Renal cortical epithelial cell (primary cell): Measurements from ENCODE around the gene SGCA. TPM values are rescaled to one million over a fixed set of nuclear protein-coding genes. Genes with fewer than 3 reads are reported as not detected.

Experiments used
- DNase-seq: peaks from one replicate; pipeline ENCODE4 v3.0.0-alpha.2; 2011; ENCODE audit warnings: low read depth
- total RNA-seq: library from RNA; depleted of rRNA; stranded (reverse); fragments of >200 nt; gene quantifications from 2 replicates; pipeline ENCODE4 v1.2.3, GENCODE V29; 2014

Gene SGCA
- total RNA-seq, 1 donor from 2014 or later: not detected

DNA sequence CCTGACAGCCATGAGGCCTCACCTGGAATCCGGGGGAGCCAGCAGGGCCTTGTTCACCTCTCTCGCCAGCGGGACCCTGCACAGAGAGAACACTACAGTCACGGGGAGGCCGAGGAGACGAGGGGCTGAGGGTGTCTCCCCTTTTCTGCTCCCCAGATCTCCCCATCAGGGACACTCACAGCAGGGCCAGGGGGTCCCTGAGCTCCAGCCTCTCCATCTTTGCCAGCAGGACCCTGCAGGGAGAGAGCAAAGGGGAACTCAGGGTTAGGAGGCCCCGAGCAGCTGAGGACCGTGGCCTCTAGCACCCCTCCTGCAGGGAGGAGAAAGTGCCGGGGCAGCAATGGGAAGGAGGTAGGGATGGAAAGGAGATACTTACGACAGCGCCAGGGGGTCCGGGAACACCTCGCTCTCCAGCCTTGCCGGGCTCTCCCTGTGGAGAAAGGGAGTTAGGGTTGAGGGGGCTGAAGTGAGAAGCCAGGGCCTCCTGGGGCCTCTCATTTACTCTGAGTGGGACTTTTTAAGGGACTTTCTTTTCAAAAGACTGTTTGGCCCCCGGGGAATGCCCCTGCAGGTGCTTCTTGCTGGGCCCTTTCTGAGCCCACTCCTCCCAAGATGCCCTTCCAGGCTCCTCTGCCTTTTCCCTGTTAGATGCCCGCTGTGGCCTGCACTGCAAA is 26.9 kb downstream of the SGCA start:
- DNase-seq: no peak

DNA sequence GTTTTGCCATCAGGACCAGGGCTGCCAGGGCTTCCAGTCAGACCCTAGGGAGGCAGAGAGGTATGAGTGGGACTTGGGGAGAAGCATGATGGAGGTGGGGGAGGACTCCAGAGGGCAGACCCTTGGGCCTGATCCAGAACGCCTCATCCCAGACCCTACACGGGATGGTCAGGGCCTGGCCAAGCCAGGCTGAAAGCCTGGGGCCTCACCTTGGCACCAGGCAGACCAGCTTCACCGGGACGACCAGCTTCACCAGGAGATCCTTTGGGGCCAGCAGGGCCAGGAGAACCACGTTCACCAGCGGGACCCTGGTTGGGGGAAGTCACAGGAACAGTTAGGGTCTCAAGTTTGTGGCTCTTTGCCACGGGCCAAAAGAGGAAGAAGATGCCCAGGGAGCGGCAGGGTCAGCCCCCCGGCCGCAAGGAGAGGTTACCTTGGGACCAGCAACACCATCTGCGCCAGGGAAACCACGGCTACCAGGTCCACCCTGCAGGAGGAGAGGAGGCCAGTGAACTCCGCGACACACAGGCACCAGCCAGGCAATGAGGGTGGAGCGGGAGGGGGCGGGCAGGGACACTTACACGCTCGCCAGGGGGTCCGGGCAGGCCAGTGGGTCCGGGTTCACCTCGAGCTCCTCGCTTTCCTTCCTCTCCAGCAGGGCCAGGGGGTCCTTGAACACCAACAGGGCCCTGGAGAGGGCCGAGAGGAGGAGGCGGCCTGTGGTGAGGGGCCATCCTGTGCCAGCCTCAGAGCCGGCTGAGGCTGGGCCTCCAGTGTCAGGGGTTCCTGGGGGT is 28.5 kb downstream of the SGCA start:
- DNase-seq: no peak

DNA sequence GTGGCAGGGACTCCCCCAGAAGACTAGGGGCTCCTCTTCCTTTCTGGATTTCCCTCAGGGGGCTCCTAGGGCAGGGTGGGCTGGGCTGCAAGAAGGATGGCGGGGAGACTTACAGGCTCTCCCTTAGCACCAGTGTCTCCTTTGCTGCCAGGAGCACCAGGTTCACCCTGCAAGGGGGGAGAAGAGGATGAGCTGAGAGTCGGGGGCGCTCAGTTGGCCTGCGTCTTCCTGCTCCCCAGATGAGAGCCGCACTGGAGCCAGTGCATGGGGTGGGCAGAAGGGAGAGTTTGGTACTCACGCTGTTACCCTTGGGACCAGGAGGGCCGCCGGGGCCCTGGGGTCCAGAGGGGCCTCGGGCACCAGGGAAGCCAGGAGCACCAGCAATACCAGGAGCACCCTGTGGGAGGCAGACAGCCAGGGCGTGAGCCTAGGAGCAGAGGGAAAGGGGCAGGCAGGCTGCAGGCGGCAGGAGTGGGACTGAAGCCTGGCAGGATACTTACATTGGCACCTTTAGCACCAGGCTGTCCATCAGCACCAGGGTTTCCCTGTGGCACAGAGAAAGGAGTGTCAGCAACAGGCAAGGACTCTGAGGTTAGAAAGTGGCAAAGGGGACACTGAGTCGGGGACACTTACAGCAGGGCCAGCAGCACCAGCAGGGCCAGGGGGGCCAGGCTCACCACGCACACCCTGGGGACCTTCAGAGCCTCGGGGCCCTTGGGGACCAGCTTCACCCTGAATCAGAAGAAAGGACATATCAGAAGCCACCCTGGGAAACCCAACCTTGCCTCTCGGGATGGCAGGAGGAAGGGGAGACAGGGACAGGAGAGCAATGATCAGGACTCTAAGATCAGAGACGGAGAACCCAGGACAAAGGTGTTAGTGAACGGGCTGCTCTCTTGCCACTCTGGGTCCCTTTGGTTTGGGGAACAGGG is 29.4 kb downstream of the SGCA start:
- DNase-seq: no peak

DNA sequence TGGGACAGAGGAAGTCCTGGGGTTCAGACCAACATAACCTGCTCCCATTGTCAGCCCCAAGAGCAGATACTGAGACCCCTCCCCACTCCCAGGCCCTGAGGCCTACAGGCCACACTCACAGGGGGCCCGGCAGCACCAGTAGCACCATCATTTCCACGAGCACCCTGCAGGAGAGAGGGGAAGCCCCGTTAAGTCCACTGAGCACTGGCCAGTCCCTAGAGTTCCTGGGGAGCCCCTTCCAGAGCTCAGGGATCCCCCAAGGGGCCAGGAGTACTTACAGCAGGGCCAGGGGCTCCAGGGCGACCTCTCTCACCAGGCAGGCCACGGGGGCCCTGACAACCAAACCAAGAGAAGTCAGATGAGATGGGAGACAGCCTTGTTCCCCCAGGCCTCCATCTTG is 30.2 kb downstream of the SGCA start:
- DNase-seq: no peak

DNA sequence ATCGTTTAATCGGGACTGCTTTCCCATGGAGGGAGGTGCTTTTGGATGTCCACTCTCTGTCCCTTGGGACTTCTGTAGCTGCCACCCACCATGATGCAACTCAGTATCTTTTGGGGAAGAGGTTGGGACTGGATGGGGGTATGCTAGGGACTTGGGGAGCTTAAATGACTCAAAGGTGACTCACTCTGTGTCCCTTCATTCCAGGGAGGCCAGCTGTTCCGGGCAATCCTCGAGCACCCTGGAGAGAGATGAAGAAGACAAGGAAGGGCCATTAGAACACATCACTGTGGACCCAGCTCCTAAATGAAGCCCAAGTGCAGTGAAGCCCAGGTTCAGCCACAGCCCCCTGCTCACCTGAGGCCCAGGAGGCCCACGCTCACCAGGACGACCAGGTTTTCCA is 31.0 kb downstream of the SGCA start:
- DNase-seq: no peak

DNA sequence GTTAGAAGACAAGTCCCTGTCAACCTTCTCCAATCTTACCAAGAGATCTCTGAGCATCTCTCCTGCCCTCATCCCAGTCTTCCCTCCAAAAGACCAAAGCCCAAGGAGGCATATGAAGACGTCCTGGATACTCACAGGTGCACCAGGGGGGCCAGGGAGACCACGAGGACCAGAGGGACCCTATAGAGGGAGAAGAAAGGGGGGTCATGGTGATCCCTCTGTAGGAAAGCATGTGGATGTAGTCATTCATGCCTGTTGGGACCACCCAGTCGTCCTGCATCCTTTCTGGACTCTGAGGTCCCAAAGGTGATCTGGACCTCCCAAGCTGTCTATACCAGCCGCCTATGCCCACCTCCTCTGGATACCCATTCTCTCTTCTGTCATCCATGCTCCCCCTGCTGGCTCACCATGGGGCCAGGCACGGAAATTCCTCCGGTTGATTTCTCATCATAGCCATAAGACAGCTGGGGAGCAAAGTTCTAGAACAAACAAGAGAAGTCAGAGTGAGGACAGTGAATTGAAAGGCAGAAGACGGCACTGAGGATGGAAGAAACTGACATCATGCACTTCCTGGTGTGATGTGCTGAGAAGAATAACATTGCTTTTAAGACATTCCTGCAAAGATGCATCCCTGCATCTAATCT is 32.3 kb downstream of the SGCA start:
- peak; percentile 56 for DNase-seq

DNA sequence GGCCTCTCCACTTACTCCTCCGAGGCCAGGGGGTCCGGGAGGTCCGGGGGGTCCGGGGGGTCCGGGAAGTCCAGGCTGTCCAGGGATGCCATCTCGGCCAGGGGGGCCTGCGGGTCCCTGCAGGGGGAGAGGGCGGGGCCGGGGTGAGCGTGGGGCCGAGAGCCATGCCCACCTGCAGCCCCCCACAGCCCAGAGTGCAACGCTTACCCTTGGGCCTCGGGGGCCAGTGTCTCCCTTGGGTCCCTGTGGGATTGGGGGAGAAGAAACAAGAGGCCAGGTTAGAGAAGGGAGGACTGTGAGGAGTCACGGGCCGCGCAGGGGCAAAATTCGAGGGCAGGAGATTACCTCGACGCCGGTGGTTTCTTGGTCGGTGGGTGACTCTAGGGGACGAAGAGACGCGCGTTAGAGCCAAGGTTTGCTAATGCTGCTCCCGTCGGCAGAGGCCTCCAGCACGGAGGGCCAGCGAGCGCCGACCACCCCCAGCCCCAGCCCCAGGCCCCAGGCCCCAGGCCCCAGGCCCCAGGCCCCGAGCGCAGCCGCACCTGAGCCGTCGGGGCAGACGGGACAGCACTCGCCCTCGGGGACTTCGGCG is 33.5 kb downstream of the SGCA start:
- DNase-seq: no peak

DNA sequence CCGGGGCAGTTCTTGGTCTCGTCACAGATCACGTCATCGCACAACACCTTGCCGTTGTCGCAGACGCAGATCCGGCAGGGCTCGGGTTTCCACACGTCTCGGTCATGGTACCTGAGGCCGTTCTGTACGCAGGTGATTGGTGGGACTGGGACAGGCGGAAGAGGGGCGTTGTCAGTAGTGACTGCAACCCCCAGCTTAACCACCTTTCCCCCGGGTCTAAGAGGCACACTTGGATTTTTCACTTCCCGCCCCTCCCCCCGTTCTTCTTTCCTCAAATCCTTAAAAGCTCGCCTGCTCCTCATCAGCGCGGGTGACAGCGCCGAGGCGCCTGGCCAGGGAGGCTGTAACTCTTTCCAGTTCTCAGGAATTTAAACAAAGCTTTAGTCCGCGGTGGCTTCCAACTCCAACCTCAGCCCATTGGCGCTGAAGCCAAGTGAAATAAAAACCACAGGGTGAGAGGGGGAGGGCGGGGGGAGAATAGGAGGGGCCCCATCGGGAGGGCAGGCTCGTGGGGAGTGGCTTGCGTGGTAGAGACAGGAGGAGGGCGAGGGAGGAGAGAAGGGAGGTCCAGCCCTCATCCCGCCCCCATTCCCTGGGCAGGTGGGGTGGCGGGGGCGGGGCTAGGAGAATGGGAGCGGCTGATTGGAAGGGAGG is 34.1 kb downstream of the SGCA start:
- peak; percentile 89 for DNase-seq

DNA sequence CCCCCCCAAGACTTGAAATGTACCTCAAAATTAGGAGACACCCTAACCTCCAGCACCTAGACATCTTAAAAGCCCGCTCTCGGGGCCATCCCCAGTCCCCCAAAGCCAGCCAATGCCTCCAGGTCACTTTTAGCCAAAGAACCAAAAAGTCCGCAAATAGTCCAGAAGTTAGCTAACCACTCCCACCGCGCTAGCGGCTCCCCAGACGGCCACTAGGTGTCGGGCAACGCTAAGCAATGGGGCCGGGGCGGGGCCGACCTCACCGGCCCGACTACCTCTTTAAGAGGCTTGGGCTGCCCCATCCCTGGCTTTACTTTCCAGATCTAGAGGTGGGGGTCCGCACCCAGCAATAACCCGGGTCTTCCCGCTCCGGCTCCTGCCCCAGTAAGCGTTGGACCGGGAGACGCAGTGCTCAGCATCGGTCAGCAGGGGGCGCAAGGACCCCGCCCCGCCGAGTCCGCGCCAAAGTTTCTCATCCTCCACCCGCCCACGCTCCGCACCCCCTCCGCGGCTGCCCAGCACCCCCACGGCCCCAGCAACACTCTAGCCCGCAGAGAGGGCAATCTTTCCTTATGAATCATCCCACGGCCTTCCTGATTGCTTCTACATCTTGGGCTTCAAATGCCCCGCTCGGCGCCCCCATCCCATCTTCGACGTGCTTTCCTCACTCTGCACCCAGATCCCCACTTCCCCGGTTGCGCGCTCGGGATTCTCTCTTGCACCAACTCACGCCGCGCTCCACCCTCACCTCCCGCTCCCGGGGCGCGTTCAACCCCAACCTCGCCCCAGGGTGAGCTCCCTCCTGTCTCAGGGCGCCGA is 34.9 kb downstream of the SGCA start:
- peak; percentile 72 for DNase-seq

DNA sequence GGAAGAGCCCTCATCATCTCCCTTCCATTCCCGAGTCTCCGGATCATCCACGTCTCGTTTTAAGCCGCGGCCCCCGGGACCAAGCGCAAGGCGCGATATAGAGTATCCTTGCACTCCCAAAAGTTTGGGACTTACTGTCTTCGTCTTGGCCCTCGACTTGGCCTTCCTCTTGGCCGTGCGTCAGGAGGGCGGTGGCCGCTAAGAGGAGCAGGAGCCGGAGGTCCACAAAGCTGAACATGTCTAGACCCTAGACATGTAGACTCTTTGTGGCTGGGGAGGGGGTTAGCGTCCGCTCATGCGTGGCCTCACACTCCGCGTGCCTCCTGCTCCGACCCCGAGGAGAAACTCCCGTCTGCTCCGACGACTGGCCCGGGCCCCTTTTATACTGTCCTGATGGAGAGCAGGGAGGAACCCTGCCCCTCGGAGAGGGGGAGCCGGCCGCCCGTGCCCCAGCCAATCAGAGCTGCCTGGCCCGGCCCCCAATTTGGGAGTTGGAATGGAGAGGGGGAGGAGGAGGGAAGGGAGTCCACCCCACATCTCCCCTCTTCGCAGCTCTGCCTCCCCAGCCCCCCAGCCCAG is 35.6 kb downstream of the SGCA start, which contains the start of gene COL1A1:
Gene COL1A1 (minus strand): TSS at position 356 of the 579 bp plus-strand sequence. CDS start 118 bp downstream, at position 238.
- DNase-seq: no peak

DNA sequence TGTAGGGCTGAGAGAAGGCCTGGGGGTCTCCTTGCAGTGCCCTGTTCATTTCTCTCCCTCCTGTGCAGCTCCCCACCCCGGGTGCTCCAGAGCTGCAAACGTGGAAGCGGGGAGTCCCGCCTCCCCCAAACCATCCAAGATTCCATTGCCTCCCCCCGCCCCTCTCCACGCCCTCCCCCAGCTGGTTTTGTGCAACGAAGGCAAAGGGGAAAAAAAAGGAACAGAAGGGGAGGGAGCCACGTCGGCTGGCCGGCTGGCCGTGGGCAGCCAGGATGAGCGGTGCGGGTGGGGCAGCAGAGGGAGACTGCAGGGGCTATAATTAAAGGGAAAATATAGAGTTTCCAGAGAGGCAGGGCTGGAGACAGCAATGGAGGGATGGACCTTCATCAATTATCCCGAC is 37.3 kb downstream of the SGCA start:
- no peak for DNase-seq

DNA sequence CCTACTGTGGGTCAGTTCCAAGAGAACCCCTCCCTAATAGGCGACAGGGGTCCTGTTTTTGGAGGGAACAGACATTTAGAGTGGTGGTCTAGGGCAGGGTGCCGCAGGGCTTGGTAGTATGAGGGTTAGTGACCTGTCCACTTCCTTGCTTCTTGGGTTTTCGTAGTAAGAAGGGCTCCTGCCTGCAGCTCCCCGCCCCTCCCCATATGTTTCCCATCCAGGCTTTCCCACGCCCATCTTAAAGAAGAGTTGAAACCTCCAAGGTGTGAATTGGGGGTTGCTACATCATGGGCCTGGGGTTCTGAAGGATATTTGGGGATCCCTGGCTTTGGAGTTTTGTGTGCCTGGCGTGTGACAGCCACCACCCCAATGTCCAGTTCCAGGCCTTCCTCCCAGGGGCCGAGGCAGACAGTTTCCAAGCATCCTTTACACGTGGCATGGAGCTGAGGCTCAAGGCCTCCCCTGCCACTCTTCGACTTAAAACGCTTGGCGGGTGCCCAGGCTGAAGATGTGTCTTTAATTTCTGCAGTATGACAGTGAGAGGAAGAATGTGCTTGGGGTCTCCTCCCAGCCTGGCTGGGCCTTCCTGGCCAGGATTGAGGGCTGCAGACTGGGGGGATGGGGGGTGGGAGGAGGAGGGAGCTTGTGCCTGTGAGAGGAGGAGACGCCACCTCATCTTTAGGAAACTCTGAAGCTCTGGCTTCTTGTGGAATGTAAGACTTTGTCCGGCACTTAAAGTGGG is 38.0 kb downstream of the SGCA start:
- no peak for DNase-seq

DNA sequence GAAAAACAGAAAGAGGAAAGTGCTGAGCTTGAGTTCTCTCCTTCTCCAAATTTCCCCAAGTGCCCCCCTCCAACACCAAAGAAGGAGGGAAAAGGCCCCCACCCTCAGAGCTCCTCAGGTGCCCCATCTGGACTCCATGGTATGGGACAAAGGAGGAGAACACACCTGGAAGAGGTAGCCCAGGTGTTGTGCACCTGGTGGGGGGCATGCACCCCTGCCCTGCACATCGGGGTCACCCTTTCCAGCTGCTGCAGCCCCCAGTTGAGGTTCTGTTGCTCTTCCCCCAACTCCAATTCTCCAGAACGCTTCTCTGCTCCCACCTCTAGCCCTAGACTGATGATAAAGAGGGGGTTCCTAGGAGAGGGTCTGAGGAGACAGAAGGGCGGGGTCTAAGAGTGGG is 38.6 kb downstream of the SGCA start:
- DNase-seq: no peak

DNA sequence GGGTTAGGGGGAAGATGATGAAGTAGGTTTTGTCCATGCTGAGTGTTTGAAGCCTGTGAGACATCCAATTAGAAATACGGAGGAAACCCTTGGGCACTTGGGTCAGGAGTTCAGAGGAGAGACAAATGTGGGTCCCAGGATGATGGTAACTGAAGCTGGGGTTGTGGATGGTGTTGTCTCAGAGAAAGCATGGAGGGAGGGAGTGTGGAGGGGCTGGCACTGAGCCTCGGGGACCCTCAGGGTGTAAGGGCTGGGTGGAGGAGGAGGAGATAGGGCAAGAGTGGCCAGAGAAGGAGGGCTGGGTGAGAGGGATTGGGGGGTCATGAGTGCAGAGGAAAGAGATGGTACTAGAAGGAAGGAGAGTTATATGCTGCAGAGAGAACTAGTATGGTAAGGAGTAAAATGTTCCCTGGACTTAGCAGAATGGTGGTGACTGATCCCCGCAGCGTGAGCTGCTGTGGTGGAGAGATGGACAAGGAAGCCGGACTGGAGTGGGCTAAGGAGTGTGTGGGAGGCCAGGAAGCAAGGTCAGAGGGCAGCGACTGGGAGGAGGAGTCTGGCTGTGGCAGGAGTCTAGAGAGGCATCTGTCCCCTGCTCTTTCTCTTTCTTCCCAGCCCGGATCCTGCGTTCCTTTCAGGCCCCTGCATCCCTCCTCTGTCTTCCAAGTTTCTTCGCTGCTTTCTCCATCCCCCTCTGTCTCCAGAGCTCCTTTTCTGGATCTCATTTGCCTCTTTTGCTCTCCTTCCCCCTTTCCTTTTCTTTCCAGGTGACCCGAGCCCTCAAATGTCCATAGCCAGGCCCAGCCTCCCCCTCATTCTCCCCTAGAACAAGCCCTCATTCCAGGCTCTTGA is 39.5 kb downstream of the SGCA start:
- no peak for DNase-seq

DNA sequence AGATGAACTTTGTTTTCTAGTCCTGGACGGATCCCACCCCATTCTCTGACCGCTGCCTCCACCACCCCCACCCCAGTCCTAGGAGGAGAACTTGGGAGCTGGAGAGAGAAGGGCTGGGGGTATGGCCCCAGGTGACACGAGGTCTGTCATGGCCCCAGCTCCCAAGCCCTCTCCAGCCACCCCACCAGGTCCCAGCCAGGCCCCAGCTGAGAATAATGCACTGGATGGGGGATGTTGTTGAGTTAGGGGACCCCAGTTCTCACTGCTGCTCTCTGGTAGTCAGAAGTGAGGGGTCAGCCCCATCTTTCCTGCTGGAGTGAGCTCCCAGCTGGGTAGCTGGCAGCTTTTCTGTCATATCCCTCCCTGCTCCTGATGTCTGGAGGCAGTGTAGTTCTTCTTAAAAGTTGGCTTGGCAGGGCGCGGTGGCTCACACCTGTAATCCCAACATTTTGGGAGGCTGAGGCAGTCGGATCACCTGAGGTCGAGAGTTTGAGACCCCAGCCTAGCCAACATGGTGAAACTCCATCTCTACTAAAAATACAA is 40.2 kb downstream of the SGCA start:
- DNase-seq: no peak

DNA sequence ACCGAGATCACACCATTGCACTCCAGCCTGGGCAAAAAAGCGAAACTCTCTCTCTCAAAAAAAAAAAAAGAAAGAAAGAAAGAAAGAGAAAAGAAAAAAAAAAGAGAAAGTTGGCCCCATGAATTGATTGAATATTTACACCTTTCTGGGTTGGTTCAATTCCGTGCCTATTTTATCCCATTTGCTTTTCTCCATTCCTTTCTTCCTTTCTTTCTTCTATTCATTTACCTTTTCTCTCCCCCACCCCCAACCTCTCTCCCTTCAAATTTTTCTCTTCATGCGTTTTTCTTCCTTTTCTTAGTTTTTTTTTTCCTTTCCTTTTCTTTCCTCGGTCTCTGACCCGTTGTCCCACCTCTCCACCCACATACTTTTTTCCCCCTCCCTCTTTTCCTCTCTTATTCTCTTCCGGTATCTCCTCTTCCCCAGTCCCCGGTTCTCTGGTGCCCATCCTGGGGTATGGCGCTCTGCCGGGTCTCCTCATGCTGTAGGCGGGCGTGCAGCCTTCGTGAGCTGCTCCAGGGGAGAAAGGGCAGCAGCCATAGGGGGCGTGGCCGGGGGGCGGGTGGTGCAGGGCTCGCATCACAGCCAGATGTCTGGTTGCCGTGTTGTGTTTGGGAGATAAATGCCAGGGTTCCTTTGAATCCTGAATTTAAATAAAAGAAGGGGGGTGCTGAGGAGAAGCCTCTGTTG is 40.9 kb downstream of the SGCA start:
- DNase-seq: no peak

DNA sequence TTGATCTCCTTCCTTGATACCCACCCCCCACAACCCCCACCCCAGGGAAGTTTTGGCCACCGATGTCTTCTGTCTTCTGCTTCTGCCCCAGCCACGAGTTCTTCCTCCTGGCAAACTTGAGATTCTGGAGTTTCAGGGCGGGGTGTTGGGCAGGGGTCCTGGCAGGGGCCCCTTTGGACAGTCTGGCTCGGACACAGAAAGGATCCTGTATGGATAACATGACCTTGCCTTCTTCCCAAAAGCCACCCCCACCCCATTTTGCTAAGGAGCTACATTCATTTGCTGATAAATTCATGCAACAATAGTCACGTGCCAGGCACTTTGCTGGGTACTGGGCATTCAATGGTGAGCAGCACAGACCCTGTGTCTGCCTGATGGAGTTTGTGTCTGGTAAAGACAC is 41.5 kb downstream of the SGCA start:
- DNase-seq: no peak
